ENCODE measurements around the gene SLC16A2.

The SLC16A2 gene

DNA sequence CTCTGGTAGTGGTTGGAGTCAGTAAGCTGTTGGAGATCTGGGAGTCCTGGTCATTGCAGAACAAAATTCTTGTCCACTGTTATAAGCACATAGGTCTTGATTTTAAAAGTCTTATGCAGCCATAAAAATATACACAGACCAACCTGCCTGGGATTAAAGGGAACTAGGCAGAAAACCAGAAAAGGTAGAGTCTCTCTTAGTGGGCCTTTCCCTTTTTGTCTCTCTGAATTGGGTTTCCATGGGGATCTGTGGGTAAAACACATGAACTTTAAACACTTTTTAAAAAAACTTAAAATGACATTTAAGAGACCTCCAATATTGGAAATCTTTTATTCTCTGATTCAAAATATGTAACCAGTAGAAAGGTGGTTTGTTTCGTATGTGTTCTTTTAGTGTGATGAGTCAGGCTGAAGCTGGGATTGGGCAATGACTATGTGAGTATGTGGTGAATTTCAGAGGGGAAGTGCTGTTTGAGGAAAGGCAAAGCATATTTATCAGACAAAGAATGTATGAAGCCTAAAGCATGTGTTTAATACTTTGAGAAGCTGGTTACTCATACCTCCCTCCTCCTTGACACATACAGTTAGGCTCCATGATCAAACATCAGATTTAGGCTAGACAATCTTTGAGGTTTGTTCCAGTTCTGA, 29.6 kb downstream of the SLC16A2 start (continued):
- TF ChIP-seq TOX (CRISPR knock-in tag; IDR thresholded peaks at IDR 0.05; ENCODE audit: borderline replicate concordance) (no peak), RARB (CRISPR knock-in tag; IDR thresholded peaks at IDR 0.05) (no peak)

DNA sequence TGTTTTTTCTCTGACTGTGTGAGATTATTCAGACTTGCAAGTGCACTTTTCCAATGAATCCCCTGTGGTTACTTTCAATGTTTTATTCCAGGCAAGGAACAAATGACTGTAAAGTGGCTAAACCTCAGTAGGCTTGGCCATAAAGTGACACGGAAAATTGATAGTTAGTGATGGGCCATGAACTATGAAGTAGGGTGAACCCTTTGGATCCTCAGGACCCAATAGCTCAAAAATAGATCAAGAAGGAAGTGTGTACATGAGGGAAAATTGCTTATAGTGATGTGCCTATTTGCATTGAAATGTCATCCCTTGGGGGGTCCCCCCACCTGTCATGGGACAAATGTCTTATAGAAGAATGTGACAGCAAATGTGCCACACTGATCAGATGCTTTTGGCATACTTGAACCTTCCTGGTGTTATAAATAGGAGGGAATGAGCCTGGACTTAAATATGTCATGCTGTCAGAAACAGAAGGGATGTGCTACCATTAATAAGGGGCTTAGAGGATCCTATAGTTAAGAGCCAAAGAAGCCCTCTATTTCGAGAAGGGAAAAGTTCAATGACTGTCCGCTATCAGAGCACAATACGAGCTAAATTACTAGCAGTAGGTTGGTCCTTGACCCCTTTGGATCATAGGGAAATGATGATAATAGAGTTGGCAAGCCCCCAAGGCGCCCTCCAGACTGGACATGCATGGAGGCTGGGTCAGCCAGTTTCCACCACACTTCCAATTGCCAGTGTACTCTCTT, 30.3 kb downstream of the SLC16A2 start:
- no peak for TF ChIP-seq ZFP3 (CRISPR knock-in tag; IDR thresholded peaks at IDR 0.05)
- no peak for TF ChIP-seq GLIS3 (CRISPR knock-in tag; IDR thresholded peaks at IDR 0.05)
- ATAC-seq: no peak

DNA sequence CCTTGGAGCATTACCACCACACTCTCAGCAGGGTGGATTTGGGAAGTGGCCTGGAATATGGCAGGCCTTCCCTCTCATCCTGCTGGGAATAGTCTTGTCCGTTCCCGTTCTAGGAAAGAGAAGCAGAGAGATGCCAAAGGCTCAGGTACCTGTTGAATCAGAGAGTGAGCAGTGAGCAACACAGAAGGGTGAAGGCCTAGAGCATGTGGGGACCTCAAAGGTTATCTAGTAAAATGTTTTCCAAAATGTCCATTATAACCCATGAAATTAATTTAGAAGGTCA, 30.8 kb downstream of the SLC16A2 start:
- TF ChIP-seq, protein P1, sequence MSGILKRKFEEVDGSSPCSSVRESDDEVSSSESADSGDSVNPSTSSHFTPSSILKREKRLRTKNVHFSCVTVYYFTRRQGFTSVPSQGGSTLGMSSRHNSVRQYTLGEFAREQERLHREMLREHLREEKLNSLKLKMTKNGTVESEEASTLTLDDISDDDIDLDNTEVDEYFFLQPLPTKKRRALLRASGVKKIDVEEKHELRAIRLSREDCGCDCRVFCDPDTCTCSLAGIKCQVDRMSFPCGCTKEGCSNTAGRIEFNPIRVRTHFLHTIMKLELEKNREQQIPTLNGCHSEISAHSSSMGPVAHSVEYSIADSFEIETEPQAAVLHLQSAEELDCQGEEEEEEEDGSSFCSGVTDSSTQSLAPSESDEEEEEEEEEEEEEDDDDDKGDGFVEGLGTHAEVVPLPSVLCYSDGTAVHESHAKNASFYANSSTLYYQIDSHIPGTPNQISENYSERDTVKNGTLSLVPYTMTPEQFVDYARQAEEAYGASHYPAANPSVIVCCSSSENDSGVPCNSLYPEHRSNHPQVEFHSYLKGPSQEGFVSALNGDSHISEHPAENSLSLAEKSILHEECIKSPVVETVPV (CRISPR knock-in tag; IDR thresholded peaks at IDR 0.05): no peak
- TF ChIP-seq CSDC2 (CRISPR knock-in tag; IDR thresholded peaks at IDR 0.05) (no peak), TCF4 (CRISPR knock-in tag; IDR thresholded peaks at IDR 0.05; ENCODE audit: borderline replicate concordance) (no peak), ZFP30 (CRISPR knock-in tag; IDR thresholded peaks at IDR 0.05) (no peak), GLIS3 (CRISPR knock-in tag; IDR thresholded peaks at IDR 0.05) (no peak), ARNTL (CRISPR knock-in tag; IDR thresholded peaks at IDR 0.05; ENCODE audit: borderline replicate concordance, low read depth) (no peak), ZC3H10 (CRISPR knock-in tag; IDR thresholded peaks at IDR 0.05) (no peak), OSR1 (CRISPR knock-in tag; IDR thresholded peaks at IDR 0.05) (no peak), ZFP3 (CRISPR knock-in tag; IDR thresholded peaks at IDR 0.05) (no peak), PPARA (CRISPR knock-in tag; IDR thresholded peaks at IDR 0.05; ENCODE audit: borderline replicate concordance) (no peak)
- TF ChIP-seq, protein P2, sequence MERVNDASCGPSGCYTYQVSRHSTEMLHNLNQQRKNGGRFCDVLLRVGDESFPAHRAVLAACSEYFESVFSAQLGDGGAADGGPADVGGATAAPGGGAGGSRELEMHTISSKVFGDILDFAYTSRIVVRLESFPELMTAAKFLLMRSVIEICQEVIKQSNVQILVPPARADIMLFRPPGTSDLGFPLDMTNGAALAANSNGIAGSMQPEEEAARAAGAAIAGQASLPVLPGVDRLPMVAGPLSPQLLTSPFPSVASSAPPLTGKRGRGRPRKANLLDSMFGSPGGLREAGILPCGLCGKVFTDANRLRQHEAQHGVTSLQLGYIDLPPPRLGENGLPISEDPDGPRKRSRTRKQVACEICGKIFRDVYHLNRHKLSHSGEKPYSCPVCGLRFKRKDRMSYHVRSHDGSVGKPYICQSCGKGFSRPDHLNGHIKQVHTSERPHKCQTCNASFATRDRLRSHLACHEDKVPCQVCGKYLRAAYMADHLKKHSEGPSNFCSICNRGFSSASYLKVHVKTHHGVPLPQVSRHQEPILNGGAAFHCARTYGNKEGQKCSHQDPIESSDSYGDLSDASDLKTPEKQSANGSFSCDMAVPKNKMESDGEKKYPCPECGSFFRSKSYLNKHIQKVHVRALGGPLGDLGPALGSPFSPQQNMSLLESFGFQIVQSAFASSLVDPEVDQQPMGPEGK (CRISPR knock-in tag; IDR thresholded peaks at IDR 0.05; ENCODE audit: borderline replicate concordance): no peak
- TF ChIP-seq, protein P3, sequence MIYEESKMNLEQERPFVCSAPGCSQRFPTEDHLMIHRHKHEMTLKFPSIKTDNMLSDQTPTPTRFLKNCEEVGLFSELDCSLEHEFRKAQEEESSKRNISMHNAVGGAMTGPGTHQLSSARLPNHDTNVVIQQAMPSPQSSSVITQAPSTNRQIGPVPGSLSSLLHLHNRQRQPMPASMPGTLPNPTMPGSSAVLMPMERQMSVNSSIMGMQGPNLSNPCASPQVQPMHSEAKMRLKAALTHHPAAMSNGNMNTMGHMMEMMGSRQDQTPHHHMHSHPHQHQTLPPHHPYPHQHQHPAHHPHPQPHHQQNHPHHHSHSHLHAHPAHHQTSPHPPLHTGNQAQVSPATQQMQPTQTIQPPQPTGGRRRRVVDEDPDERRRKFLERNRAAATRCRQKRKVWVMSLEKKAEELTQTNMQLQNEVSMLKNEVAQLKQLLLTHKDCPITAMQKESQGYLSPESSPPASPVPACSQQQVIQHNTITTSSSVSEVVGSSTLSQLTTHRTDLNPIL (CRISPR knock-in tag; IDR thresholded peaks at IDR 0.05; ENCODE audit: low read depth): no peak
- TF ChIP-seq, protein P4, sequence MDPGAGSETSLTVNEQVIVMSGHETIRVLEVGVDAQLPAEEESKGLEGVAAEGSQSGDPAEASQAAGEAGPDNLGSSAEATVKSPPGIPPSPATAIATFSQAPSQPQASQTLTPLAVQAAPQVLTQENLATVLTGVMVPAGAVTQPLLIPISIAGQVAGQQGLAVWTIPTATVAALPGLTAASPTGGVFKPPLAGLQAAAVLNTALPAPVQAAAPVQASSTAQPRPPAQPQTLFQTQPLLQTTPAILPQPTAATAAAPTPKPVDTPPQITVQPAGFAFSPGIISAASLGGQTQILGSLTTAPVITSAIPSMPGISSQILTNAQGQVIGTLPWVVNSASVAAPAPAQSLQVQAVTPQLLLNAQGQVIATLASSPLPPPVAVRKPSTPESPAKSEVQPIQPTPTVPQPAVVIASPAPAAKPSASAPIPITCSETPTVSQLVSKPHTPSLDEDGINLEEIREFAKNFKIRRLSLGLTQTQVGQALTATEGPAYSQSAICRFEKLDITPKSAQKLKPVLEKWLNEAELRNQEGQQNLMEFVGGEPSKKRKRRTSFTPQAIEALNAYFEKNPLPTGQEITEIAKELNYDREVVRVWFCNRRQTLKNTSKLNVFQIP (CRISPR knock-in tag; IDR thresholded peaks at IDR 0.05; ENCODE audit: borderline replicate concordance, low read depth): no peak
- no peak for ATAC-seq

DNA sequence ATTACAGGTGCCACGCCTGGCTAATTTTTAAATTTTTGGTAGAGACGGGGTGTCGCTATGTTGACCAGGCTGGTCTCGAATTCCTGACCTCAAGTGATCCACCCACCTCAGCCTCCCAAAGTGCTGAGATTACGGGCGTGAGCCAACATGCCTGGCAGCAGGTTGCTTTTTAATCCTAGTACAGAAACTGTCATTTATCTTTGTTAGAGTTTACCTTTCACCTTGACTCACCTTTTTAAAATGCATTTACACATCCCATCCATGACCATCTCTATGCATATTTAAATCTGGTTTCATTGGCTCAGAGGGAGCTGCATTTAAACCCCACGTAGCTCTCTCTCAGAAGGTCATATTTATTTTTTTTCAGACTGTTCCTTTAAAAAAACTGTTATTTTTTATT, 31.9 kb downstream of the SLC16A2 start:
- no peak for ATAC-seq
- TF ChIP-seq GLIS3 (CRISPR knock-in tag; IDR thresholded peaks at IDR 0.05) (no peak), RARB (CRISPR knock-in tag; IDR thresholded peaks at IDR 0.05) (no peak), TCF4 (CRISPR knock-in tag; IDR thresholded peaks at IDR 0.05; ENCODE audit: borderline replicate concordance) (no peak), ESRRG (CRISPR knock-in tag; IDR thresholded peaks at IDR 0.05) (no peak), ZC3H10 (CRISPR knock-in tag; IDR thresholded peaks at IDR 0.05) (no peak), ZNF8 (CRISPR knock-in tag; IDR thresholded peaks at IDR 0.05) (no peak), ZFP30 (CRISPR knock-in tag; IDR thresholded peaks at IDR 0.05) (no peak), CSDC2 (CRISPR knock-in tag; IDR thresholded peaks at IDR 0.05) (no peak), ZFP3 (CRISPR knock-in tag; IDR thresholded peaks at IDR 0.05) (no peak), TOX (CRISPR knock-in tag; IDR thresholded peaks at IDR 0.05; ENCODE audit: borderline replicate concordance) (no peak), ZNF565 (CRISPR knock-in tag; conservative IDR thresholded peaks at IDR 0.05; ENCODE audit: low read depth) (no peak), BACH2 (CRISPR knock-in tag; IDR thresholded peaks at IDR 0.05; ENCODE audit: borderline replicate concordance) (no peak)
- TF ChIP-seq, protein P5, sequence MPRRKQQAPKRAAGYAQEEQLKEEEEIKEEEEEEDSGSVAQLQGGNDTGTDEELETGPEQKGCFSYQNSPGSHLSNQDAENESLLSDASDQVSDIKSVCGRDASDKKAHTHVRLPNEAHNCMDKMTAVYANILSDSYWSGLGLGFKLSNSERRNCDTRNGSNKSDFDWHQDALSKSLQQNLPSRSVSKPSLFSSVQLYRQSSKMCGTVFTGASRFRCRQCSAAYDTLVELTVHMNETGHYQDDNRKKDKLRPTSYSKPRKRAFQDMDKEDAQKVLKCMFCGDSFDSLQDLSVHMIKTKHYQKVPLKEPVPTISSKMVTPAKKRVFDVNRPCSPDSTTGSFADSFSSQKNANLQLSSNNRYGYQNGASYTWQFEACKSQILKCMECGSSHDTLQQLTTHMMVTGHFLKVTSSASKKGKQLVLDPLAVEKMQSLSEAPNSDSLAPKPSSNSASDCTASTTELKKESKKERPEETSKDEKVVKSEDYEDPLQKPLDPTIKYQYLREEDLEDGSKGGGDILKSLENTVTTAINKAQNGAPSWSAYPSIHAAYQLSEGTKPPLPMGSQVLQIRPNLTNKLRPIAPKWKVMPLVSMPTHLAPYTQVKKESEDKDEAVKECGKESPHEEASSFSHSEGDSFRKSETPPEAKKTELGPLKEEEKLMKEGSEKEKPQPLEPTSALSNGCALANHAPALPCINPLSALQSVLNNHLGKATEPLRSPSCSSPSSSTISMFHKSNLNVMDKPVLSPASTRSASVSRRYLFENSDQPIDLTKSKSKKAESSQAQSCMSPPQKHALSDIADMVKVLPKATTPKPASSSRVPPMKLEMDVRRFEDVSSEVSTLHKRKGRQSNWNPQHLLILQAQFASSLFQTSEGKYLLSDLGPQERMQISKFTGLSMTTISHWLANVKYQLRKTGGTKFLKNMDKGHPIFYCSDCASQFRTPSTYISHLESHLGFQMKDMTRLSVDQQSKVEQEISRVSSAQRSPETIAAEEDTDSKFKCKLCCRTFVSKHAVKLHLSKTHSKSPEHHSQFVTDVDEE (CRISPR knock-in tag; IDR thresholded peaks at IDR 0.05): no peak
- TF ChIP-seq, protein P1 (CRISPR knock-in tag; IDR thresholded peaks at IDR 0.05): no peak
- TF ChIP-seq, protein P4 (CRISPR knock-in tag; IDR thresholded peaks at IDR 0.05; ENCODE audit: borderline replicate concordance, low read depth): no peak
- TF ChIP-seq, protein P3 (CRISPR knock-in tag; IDR thresholded peaks at IDR 0.05; ENCODE audit: low read depth): no peak

All from SK-N-SH treated with all-trans-retinoic acid at 6 μM for 48 hours (cell line).